GM23338 (cell line): ENCODE data around the gene MICA. TPM values are rescaled to one million over a fixed set of nuclear protein-coding genes. Genes with fewer than 3 reads are reported as not detected.

Source experiments
- ETS1 ChIP-seq: IDR thresholded peaks from 2 replicates; pipeline ENCODE4 v1.6.1; 2016; ENCODE audit warnings: antibody characterized with exemption
- EZH2phosphoT487 ChIP-seq: fragments of 200-600 bp; sonication (generic); IDR thresholded peaks from one replicate; pipeline ENCODE4 v1.8.1; 2018; ENCODE audit warnings: antibody characterized with exemption; ENCODE audit not compliant: unreplicated experiment
- JUNB ChIP-seq: IDR thresholded peaks from one replicate; pipeline ENCODE4 v1.6.1; 2016; ENCODE audit warnings: antibody characterized with exemption; ENCODE audit not compliant: unreplicated experiment
- NANOG ChIP-seq: IDR thresholded peaks from 2 replicates; pipeline ENCODE4 v1.6.1; 2016; ENCODE audit warnings: antibody characterized with exemption, borderline replicate concordance
- POLR2AphosphoS5 ChIP-seq: IDR thresholded peaks from 2 replicates; pipeline ENCODE4 v1.6.1; 2016; ENCODE audit warnings: antibody characterized with exemption, low read depth
- STAT1 ChIP-seq: IDR thresholded peaks from one replicate; pipeline ENCODE4 v1.6.1; 2016; ENCODE audit warnings: antibody characterized with exemption; ENCODE audit not compliant: unreplicated experiment
- ZNF331 ChIP-seq: fragments of 250-450 bp; sonication (Bioruptor Pico); IDR thresholded peaks from 2 replicates; pipeline ENCODE4 v1.5.0; 2020; ENCODE audit warnings: low read depth, mild to moderate bottlenecking, moderate library complexity
- ZNF462 ChIP-seq: fragments of 250-450 bp; sonication (Bioruptor Pico); IDR thresholded peaks from 2 replicates; pipeline ENCODE4 v1.5.0; 2020; ENCODE audit warnings: mild to moderate bottlenecking, moderate library complexity
- polyA plus RNA-seq: library from polyadenylated mRNA; unstranded; fragments of >200 nt; fragmentation: Nextera tagmentation; extraction: Ambion mirVana; gene quantifications from 2 replicates; pipeline ENCODE4 v1.2.1, GENCODE V29; 2016
- total RNA-seq: library from RNA; depleted of rRNA; stranded (reverse); fragments of >200 nt; shearing (Covaris generic); gene quantifications from 2 replicates; pipeline ENCODE4 v1.2.3, GENCODE V29; 2014

Gene MICA
- total and polyA plus RNA-seq, 2 experiments from 2014 or later = 13.4 to 22.7 TPM

- TF ChIP-seq ZNF462 = no peak
- TF ChIP-seq POLR2AphosphoS5 = no peak
- TF ChIP-seq JUNB = no peak
- TF ChIP-seq ZNF331 = no peak
- no peak for TF ChIP-seq ETS1
- TF ChIP-seq STAT1 = no peak
- no peak for TF ChIP-seq NANOG
- no peak for TF ChIP-seq EZH2phosphoT487
Measured at GRCh38 chr6:31401403-31401802, 2.0 kb upstream of the MICA start (continued).
